B cell (primary cell): ENCODE data around the gene ADAM30. TPM values are rescaled to one million over a fixed set of nuclear protein-coding genes. Genes with fewer than 3 reads are reported as not detected.

Experiments
- ATAC-seq: fragments of 200-7000 bp; cut with Tn5 transposase; one replicate; pipeline ENCODE4 v1.10.0; 2021; ENCODE audit warnings: low read depth, mild to moderate bottlenecking, moderate number of reproducible peaks, moderate library complexity
- CTCF ChIA-PET: fragments of 350-600 bp; sonication (Branson Sonifier 250); formaldehyde crosslinking; loops from one replicate; lab custom pipeline; 2021; ENCODE audit warnings: antibody characterized with exemption, inconsistent platforms; lab: Charles Lee
- POLR2A ChIA-PET: fragments of 350-600 bp; sonication (Branson Sonifier 250); formaldehyde crosslinking; loops from one replicate; lab custom pipeline; 2021; ENCODE audit warnings: antibody characterized with exemption; lab: Charles Lee
- DNase-seq: peaks from one replicate; pipeline ENCODE4 v3.0.0; 2013
- H2AFZ ChIP-seq: 2 replicates; pipeline ENCODE4 v1.6.1; 2012; ENCODE audit warnings: mild to moderate bottlenecking, low read depth, low read length; ENCODE audit not compliant: insufficient read depth, poor library complexity, severe bottlenecking
- H3K27ac ChIP-seq, 2 donors: 1 replicate in 1 of 2; 2 replicates in 1 of 2; pipeline ENCODE4 v1.5.1; 2012 to 2013; ENCODE audit warnings: low read length in 2 of 2, mild to moderate bottlenecking in 2 of 2, moderate library complexity in 1 of 2
- H3K27me3 ChIP-seq, 4 experiments: fragments of 200-600 bp in 1 of 4; sonication (generic) in 1 of 4; replicated peaks in 1 of 4; 1 replicate in 2 of 4; 2 replicates in 2 of 4; pipeline versions ENCODE4 v1.6.1 to v1.7.0; 2013 to 2016; ENCODE audit warnings: low read length in 3 of 4, mild to moderate bottlenecking in 2 of 4, mixed read lengths in 1 of 4, moderate library complexity in 1 of 4; ENCODE audit not compliant: insufficient read depth in 4 of 4, control insufficient read depth in 3 of 4; ENCODE audit errors: control extremely low read depth in 1 of 4
- H3K36me3 ChIP-seq, 2 experiments: replicated peaks in 1 of 2; 1 replicate in 1 of 2; 2 replicates in 1 of 2; pipeline versions ENCODE4 v1.6.1 to v1.7.1; 2013; ENCODE audit warnings: low read length in 1 of 2; ENCODE audit not compliant: insufficient read depth in 2 of 2, control insufficient read depth in 1 of 2; ENCODE audit errors: control extremely low read depth in 1 of 2, extremely low read depth in 1 of 2
- H3K4me1 ChIP-seq, 2 donors: fragments of 200-600 bp in 1 of 2; sonication (generic) in 1 of 2; 1 replicate in 1 of 2; 2 replicates in 1 of 2; pipeline versions ENCODE4 v1.5.1 to v1.6.1; 2013 to 2017; ENCODE audit warnings: low read length in 2 of 2; ENCODE audit not compliant: control insufficient read depth in 2 of 2, insufficient read depth in 2 of 2
- H3K4me2 ChIP-seq: replicated peaks from 2 replicates; pipeline ENCODE3; 2012; ENCODE audit warnings: mild to moderate bottlenecking, low read depth, low read length; ENCODE audit not compliant: poor library complexity, severe bottlenecking
- H3K4me3 ChIP-seq, 5 experiments: fragments of 200-600 bp in 1 of 5; sonication (generic) in 1 of 5; 1 replicate in 3 of 5; 2 replicates in 2 of 5; pipeline versions ENCODE4 v1.5.1 to v1.7.0; 2011 to 2016; ENCODE audit warnings: low read length in 4 of 5, mild to moderate bottlenecking in 4 of 5, low read depth in 2 of 5, control low read depth in 1 of 5, moderate library complexity in 1 of 5; ENCODE audit not compliant: insufficient read depth in 1 of 5; ENCODE audit errors: control extremely low read depth in 1 of 5, extremely low read depth in 1 of 5
- H3K79me2 ChIP-seq: fragments of 200-600 bp; sonication (generic); one replicate; pipeline ENCODE4 v1.6.0; 2016; ENCODE audit warnings: low read length; ENCODE audit not compliant: control insufficient read depth, insufficient read depth
- H3K9ac ChIP-seq: fragments of 200-600 bp; sonication (generic); 2 replicates; pipeline ENCODE4 v1.6.1; 2017; ENCODE audit warnings: mild to moderate bottlenecking, low read length, moderate library complexity
- H3K9me3 ChIP-seq, 3 donors: one replicate each; pipeline versions ENCODE4 v1.6.1 to v1.7.1; 2013; ENCODE audit warnings: low read length in 2 of 3; ENCODE audit not compliant: control insufficient read depth in 2 of 3, insufficient read depth in 1 of 3; ENCODE audit errors: control extremely low read depth in 1 of 3
- H4K20me1 ChIP-seq: 2 replicates; pipeline ENCODE4 v1.6.0; 2012; ENCODE audit warnings: mild to moderate bottlenecking, low read length; ENCODE audit not compliant: insufficient read depth, control insufficient read depth, poor library complexity, severe bottlenecking
- H3K27ac Mint-ChIP-seq: one replicate; pipeline ENCODE4 v1.8.0; 2021; ENCODE audit warnings: mixed read lengths
- H3K27me3 Mint-ChIP-seq: one replicate; pipeline ENCODE4 v1.8.0; 2021; ENCODE audit warnings: mixed read lengths
- H3K4me1 Mint-ChIP-seq: one replicate; pipeline ENCODE4 v1.8.0; 2021; ENCODE audit warnings: mixed read lengths
- H3K4me3 Mint-ChIP-seq: one replicate; pipeline ENCODE4 v1.8.0; 2021; ENCODE audit warnings: mixed read lengths
- H3K9me3 Mint-ChIP-seq: one replicate; pipeline ENCODE4 v1.8.0; 2022; ENCODE audit warnings: mixed read lengths; ENCODE audit not compliant: insufficient read depth
- CTCF ChIP-seq: fragments of 200-600 bp; IDR thresholded peaks from one replicate; pipeline ENCODE4 v1.8.0; 2022; ENCODE audit warnings: antibody characterized with exemption, mild to moderate bottlenecking
- EZH2 ChIP-seq: IDR thresholded peaks from 2 replicates; pipeline ENCODE4 v1.6.1; 2012; ENCODE audit warnings: borderline replicate concordance, low read depth, mild to moderate bottlenecking, moderate library complexity, low read length; ENCODE audit not compliant: insufficient read depth, poor library complexity, severe bottlenecking
- WGBS: methylation state at CpG from one replicate; pipeline ENCODE4 v1.1.5; 2013; ENCODE audit warnings: missing lambda C conversion rate; ENCODE audit not compliant: insufficient coverage; 5-methylcytosine and 5-hydroxymethylcytosine counted together
- intact Hi-C: fragments of 100-400 bp; cut with micrococcal nuclease; formaldehyde crosslinking; loops from one replicate; pipeline ENCODE4 v1.10.0; 2022
- polyA plus RNA-seq: library from polyadenylated mRNA; depleted of rRNA; stranded (reverse); fragments of >200 nt; gene quantifications from 2 replicates; pipeline ENCODE4 v1.2.3, GENCODE V29; 2012
- total RNA-seq, 2 donors: library from RNA; stranded (reverse); fragments of 120-200 nt in 1 of 2; gene quantifications; 1 replicate in 1 of 2; 2 replicates in 1 of 2; pipeline versions ENCODE4 v1.2.3 to v1.2.4, GENCODE V29; 2013 to 2022

ADAM30 gene
- total and polyA plus RNA-seq, 2 donors (not counting 1 experiment from before 2014, with no cell fraction given) = not detected

- TF ChIP-seq CTCF = no peak
- no peak for TF ChIP-seq EZH2
- intact Hi-C loops = no loop called here
- Mint-ChIP-seq H3K4me3 (no peak overlapping the region), H3K9me3 (no peaks in the 10 kb centered on the region), H3K27me3 (peaks cover 31% of the 10 kb centered on the region), H3K27ac (no peak overlapping the region), H3K4me1 (no peaks in the 10 kb centered on the region)
- H3K9ac ChIP-seq = no peak overlapping the region
- H3K9me3 ChIP-seq = no peaks in the 10 kb centered on the region
- no peak overlapping the region for H2AFZ ChIP-seq
- H3K4me2 ChIP-seq = no peak overlapping the region
- no CpG with 5 or more reads among the region's 1 CpG for WGBS
- no peak for ATAC-seq
- H3K27ac ChIP-seq = no peak overlapping the region
- H3K27me3 ChIP-seq = peaks cover 0 to 9% (median 2%) of the 10 kb centered on the region in 4 experiments
- no peak overlapping the region for H3K4me3 ChIP-seq
- ChIA-PET POLR2A (no interaction called here), CTCF (interaction anchor here (1.0 to 1.2 kb wide), 2 partner anchors 11 to 73 kb away, joined by 3 to 4 read pairs; no protein-coding TSS in a partner anchor)
- H3K79me2 ChIP-seq = no peaks in the 10 kb centered on the region
- peaks cover 0 to 4% of the 10 kb centered on the region in 2 donors for H3K4me1 ChIP-seq
- H3K36me3 ChIP-seq = no peaks in the 10 kb centered on the region
- no peaks in the 10 kb centered on the region for H4K20me1 ChIP-seq
- DNase-seq = no peak
Measured at GRCh38 chr1:119869995-119870394, 26.3 kb downstream of the ADAM30 start.

- H3K4me3 ChIP-seq = no peak overlapping the region
- ATAC-seq = no peak
- no peak overlapping the region for H2AFZ ChIP-seq
- H3K27me3 ChIP-seq = peaks cover 0 to 9% (median 0%) of the 10 kb centered on the region in 4 experiments
- TF ChIP-seq EZH2 (no peak), CTCF (no peak)
- no peaks in the 10 kb centered on the region for H3K9me3 Mint-ChIP-seq
- H3K27ac ChIP-seq = no peak overlapping the region
- H3K27me3 Mint-ChIP-seq = peaks cover 21% of the 10 kb centered on the region
- H4K20me1 ChIP-seq = no peaks in the 10 kb centered on the region
- no peaks in the 10 kb centered on the region for H3K4me1 Mint-ChIP-seq
- H3K27ac Mint-ChIP-seq = no peak overlapping the region
- H3K4me2 ChIP-seq = no peak overlapping the region
- H3K36me3 ChIP-seq = no peaks in the 10 kb centered on the region
- H3K9ac ChIP-seq = no peak overlapping the region
- H3K4me1 ChIP-seq = peaks cover 0 to 4% of the 10 kb centered on the region in 2 donors
- ChIA-PET POLR2A (no interaction called here), CTCF (no interaction called here)
- H3K4me3 Mint-ChIP-seq = no peak overlapping the region
- no peaks in the 10 kb centered on the region for H3K9me3 ChIP-seq
- no CpG with 5 or more reads among the region's 2 CpGs for WGBS
- intact Hi-C loops = no loop called here
- DNase-seq = no peak
- no peaks in the 10 kb centered on the region for H3K79me2 ChIP-seq
Measured at GRCh38 chr1:119868176-119868575, 28.1 kb downstream of the ADAM30 start.
